AG04449 (cell line): ENCODE measurements around the gene NUDT22.

Experiments used
- CTCF ChIA-PET: fragments of 350-600 bp; formaldehyde crosslinking; extraction: SDS; loops from one replicate; lab custom pipeline; 2021; ENCODE audit warnings: antibody characterized with exemption; lab: Yijun Ruan, JAX
- POLR2A ChIA-PET: fragments of 400-600, 350-600 bp; formaldehyde crosslinking; extraction: SDS; loops from one replicate; lab custom pipeline; 2020; ENCODE audit warnings: antibody characterized with exemption, inconsistent platforms; lab: Yijun Ruan, JAX
- DNase-seq: peaks from one replicate; pipeline ENCODE4 v3.0.0-alpha.2; 2010; ENCODE audit warnings: low read depth, low spot score
- H3K4me3 ChIP-seq: 2 replicates; pipeline ENCODE4 v1.5.1; 2011; ENCODE audit warnings: low read depth, mild to moderate bottlenecking, control low read depth, low read length
- CTCF ChIP-seq: IDR thresholded peaks from one replicate; pipeline ENCODE4 v1.5.1; 2011; ENCODE audit warnings: mild to moderate bottlenecking, moderate library complexity, low read length, control low read depth, inconsistent platforms; ENCODE audit not compliant: insufficient read depth; ENCODE audit errors: missing control alignments

Gene NUDT22

GRCh38 chr11:64181506-64182411, 44.3 kb upstream of the NUDT22 start:
- no peak for TF ChIP-seq CTCF
- POLR2A ChIA-PET = interaction anchor here (0.6 to 1.0 kb wide), 3 partner anchors 45 to 64 kb away, joined by 3 to 4 read pairs (median 3); no protein-coding TSS in a partner anchor
- peak overlapping the region; percentile 40 for H3K4me3 ChIP-seq
- peak; percentile 54 for DNase-seq
- CTCF ChIA-PET = interaction anchor here (0.8 to 6.0 kb wide), 7 partner anchors 16 to 344 kb away, joined by 3 to 31 read pairs (median 9); partner anchors contain the start of genes MACROD1 and PLCB3

- CTCF ChIA-PET = interaction anchor here (0.7 to 12.0 kb wide), 6 partner anchors 12 to 183 kb away, joined by 3 to 121 read pairs (median 18); partner anchors contain the start of gene FERMT3
These were observed 42.2 kb upstream of the NUDT22 start for GRCh38 chr11:64183890-64184289.

GRCh38 chr11:64185175-64185692, 40.8 kb upstream of the NUDT22 start:
- ChIA-PET CTCF (interaction anchor here (0.6 to 12.0 kb wide), 13 partner anchors 9 to 418 kb away, joined by 3 to 121 read pairs (median 5); partner anchors contain the start of genes FERMT3 and PLCB3), POLR2A (interaction anchor here (0.6 to 2.3 kb wide), 19 partner anchors 10 to 1344 kb away, joined by 3 to 10 read pairs (median 4); partner anchors contain the start of genes COX8A, DNAJC4, ESRRA and NUDT22)
- peak; percentile 66 for TF ChIP-seq CTCF
- peak overlapping the region; percentile 71 for H3K4me3 ChIP-seq
- no peak for DNase-seq

More at GRCh38 chr11:64183890-64184289, 42.2 kb upstream of the NUDT22 start:
- POLR2A ChIA-PET = no interaction called here
- H3K4me3 ChIP-seq = no peak overlapping the region
- no peak for TF ChIP-seq CTCF
- DNase-seq = no peak

GRCh38 chr11:64185693-64186491, 40.2 kb upstream of the NUDT22 start, which contains the start of gene STIP1:
STIP1 (plus strand) TSS chr11:64186171; CDS start chr11:64186262, 91 bp downstream.
- CTCF ChIA-PET = interaction anchor here (1.2 to 12.0 kb wide), 10 partner anchors 10 to 185 kb away, joined by 3 to 121 read pairs (median 6); partner anchors contain the start of genes FERMT3 and PLCB3
- peak; percentile 100 for DNase-seq

More at GRCh38 chr11:64185693-64186491, 40.2 kb upstream of the NUDT22 start, which contains the start of gene STIP1:
- POLR2A ChIA-PET = interaction anchor here (0.6 to 2.3 kb wide), 17 partner anchors 10 to 1345 kb away, joined by 3 to 10 read pairs (median 4); partner anchors contain the start of genes DNAJC4, ESRRA, NUDT22 and PLCB3
- TF ChIP-seq CTCF = peak; percentile 69
- peak within 1 kb of the TSS; percentile 71 for H3K4me3 ChIP-seq
